Measurements from ENCODE around the gene MVB12B.

GRCh38 chr9:126488881-126489404 lies 162.3 kb downstream of the MVB12B start:
- TF ChIP-seq POLR2A (IDR thresholded peaks at IDR 0.05; ENCODE audit: low read length) (no peak), GATA1 (IDR thresholded peaks at IDR 0.05; ENCODE audit: low read depth, low read length) (no peak)

Data from erythroblast (primary cell).